ENCODE data around the gene KDM7A. TPM values are rescaled to one million over a fixed set of nuclear protein-coding genes. Genes with fewer than 3 reads are reported as not detected.

The KDM7A gene
- polyA plus RNA-seq, 1 experiment: 3.8 TPM

DNA sequence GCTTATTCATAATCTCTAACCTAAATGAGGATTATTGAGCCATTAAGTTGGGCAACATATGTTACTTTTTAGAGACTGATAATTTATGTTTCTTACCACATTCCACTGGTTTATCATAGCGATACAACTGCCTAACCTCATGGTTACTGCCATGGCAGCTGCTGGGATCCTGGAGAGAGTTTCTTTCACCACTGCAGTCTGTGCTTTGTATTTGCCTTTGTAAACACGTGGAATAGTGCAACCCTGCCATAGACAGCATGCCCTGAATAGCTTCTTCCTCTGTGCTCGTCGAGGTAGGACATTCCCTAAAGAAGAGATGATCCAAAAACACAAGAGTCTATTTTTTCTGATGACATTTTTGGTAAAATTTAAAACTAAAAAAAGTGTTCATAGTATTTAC is 80.3 kb downstream of the KDM7A start:
- no peak for DNase-seq (ENCODE audit: low read depth, low spot score)
- Histone ChIP-seq H3K27me3 (ENCODE audit: control insufficient read depth, insufficient read depth, low read length) (no peaks in the 10 kb centered on the region), H3K4me3 (ENCODE audit: low read depth, low read length) (no peak overlapping the region), H3K9me3 (ENCODE audit: control insufficient read depth, insufficient read depth, low read length) (no peaks in the 10 kb centered on the region), H3K27ac (ENCODE audit: low read depth, low read length) (no peak overlapping the region)
- TF ChIP-seq CTCF (IDR thresholded peaks at IDR 0.05; ENCODE audit: low read depth, low read length): no peak
- ChIA-PET CTCF (no interaction called here), POLR2A (no interaction called here)

DNA sequence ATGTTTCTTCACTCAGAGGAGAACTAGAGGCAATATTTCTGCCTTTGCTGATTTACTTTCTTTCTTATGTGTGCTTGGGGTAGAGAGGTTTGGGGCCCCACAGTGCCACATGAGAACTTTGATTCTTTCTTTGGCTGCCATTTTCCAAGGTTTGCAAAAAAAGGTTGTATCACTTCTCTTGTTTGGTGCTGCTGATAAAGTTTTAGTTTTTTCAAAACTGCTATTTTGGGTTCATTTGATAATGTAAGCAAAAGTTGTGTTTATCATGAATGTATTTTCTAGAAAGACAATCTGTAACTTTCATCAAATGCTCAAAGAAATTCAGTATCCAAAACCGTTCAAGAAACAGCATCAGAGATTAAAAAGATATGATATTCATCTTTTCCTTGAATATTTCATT is 83.4 kb downstream of the KDM7A start:
- POLR2A ChIA-PET: no interaction called here
- no peak for TF ChIP-seq CTCF (IDR thresholded peaks at IDR 0.05; ENCODE audit: low read depth, low read length)
- no peak overlapping the region for H3K4me3 ChIP-seq (ENCODE audit: low read depth, low read length)
- H3K27ac ChIP-seq (ENCODE audit: low read depth, low read length): no peak overlapping the region
- no peaks in the 10 kb centered on the region for H3K27me3 ChIP-seq (ENCODE audit: control insufficient read depth, insufficient read depth, low read length)
- no peak for DNase-seq (ENCODE audit: low read depth, low spot score)
- CTCF ChIA-PET: no interaction called here
- no peaks in the 10 kb centered on the region for H3K9me3 ChIP-seq (ENCODE audit: control insufficient read depth, insufficient read depth, low read length)

DNA sequence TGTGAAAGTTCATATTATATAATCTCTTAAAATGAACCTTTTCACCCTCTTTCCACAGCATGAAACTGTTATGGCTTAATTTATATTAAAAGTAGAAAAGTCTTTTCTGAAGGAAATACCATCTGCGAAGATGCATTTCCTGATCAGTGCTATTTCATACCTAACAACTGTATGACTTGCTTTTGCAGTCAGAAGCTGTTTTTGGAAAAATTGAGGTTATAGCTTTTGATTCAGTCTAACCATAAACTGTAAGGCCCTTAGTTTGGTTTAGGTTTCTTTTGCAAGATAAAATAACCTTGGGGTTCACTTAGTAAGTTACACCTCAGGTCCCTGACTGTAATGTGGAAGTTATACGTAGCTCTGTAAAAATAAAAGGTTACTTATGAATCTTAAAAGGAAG is 91.3 kb downstream of the KDM7A start:
- no peak for TF ChIP-seq CTCF (IDR thresholded peaks at IDR 0.05; ENCODE audit: low read depth, low read length)

GRCh38 chr7:140084972-140085371 is 91.8 kb downstream of the KDM7A start:
- CTCF ChIA-PET: no interaction called here
- no peak for DNase-seq (ENCODE audit: low read depth, low spot score)
- Histone ChIP-seq H3K9me3 (ENCODE audit: control insufficient read depth, insufficient read depth, low read length) (no peaks in the 10 kb centered on the region; the same call in 1 of the 2 replicates), H3K4me3 (ENCODE audit: low read depth, low read length) (no peak overlapping the region), H3K27ac (ENCODE audit: low read depth, low read length) (no peak overlapping the region), H3K27me3 (ENCODE audit: control insufficient read depth, insufficient read depth, low read length) (peaks cover 7% of the 10 kb centered on the region)
- POLR2A ChIA-PET: interaction anchor here (0.6 kb wide), 1 partner anchor 660 kb away, joined by 3 read pairs; no protein-coding TSS in a partner anchor
- no peak for TF ChIP-seq CTCF (IDR thresholded peaks at IDR 0.05; ENCODE audit: low read depth, low read length)

More for the DNA sequence above, 91.3 kb downstream of the KDM7A start:
- H3K9me3 ChIP-seq (ENCODE audit: control insufficient read depth, insufficient read depth, low read length): no peaks in the 10 kb centered on the region; the same call in 1 of the 2 replicates
- CTCF ChIA-PET: interaction anchor here (0.5 kb wide), 1 partner anchor 623 kb away, joined by 3 read pairs; no protein-coding TSS in a partner anchor
- no peak overlapping the region for H3K4me3 ChIP-seq (ENCODE audit: low read depth, low read length)
- DNase-seq (ENCODE audit: low read depth, low spot score): no peak
- H3K27ac ChIP-seq (ENCODE audit: low read depth, low read length): no peak overlapping the region
- POLR2A ChIA-PET: interaction anchor here (0.6 kb wide), 1 partner anchor 660 kb away, joined by 3 read pairs; no protein-coding TSS in a partner anchor
- H3K27me3 ChIP-seq (ENCODE audit: control insufficient read depth, insufficient read depth, low read length): peaks cover 4% of the 10 kb centered on the region

DNA sequence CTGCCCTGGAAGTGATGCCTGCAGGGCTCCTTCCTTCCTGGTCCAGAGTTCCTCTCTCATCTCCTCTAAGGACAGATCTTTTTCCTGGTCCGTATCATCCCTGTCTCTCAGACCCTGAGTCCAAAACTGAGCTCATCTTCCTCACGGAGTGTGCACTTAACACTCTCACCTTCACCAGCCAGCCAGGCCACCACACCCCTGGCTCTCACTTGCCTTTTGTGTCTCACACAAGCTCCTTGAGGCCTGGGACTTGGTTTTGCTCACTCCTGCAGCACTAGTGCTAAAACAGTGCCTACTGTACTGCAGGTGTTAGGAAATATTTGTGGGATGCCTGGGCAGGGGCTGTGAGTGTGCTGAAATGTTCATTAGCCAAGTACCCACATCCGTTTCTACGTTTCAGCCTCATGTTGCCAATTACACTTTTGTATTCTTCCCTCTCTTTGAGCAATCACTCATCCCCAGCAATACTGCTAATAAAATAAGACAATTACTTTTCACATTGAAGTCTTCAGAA is 92.6 kb downstream of the KDM7A start:
- Histone ChIP-seq H3K4me3 (ENCODE audit: low read depth, low read length) (no peak overlapping the region), H3K27ac (ENCODE audit: low read depth, low read length) (no peak overlapping the region), H3K27me3 (ENCODE audit: control insufficient read depth, insufficient read depth, low read length) (peaks cover 10% of the 10 kb centered on the region), H3K9me3 (ENCODE audit: control insufficient read depth, insufficient read depth, low read length) (no peaks in the 10 kb centered on the region; the same call in 1 of the 2 replicates)
- DNase-seq (ENCODE audit: low read depth, low spot score): no peak
- ChIA-PET POLR2A (no interaction called here), CTCF (interaction anchor here (0.7 kb wide), 1 partner anchor 585 kb away, joined by 6 read pairs; no protein-coding TSS in a partner anchor)
- no peak for TF ChIP-seq CTCF (IDR thresholded peaks at IDR 0.05; ENCODE audit: low read depth, low read length)
